GM04503 (cell line): ENCODE measurements around the gene CHRNB2.
"Not testable (repeated sequence)": the region's sequence is repeated elsewhere in the genome, so short reads cannot be mapped to it uniquely, and the experiment has no call there.

Experiments
- DNase-seq: peaks from one replicate; pipeline ENCODE4 v3.0.0-alpha.2; 2012; ENCODE audit warnings: low read depth

The CHRNB2 gene, protein sequence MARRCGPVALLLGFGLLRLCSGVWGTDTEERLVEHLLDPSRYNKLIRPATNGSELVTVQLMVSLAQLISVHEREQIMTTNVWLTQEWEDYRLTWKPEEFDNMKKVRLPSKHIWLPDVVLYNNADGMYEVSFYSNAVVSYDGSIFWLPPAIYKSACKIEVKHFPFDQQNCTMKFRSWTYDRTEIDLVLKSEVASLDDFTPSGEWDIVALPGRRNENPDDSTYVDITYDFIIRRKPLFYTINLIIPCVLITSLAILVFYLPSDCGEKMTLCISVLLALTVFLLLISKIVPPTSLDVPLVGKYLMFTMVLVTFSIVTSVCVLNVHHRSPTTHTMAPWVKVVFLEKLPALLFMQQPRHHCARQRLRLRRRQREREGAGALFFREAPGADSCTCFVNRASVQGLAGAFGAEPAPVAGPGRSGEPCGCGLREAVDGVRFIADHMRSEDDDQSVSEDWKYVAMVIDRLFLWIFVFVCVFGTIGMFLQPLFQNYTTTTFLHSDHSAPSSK

DNA sequence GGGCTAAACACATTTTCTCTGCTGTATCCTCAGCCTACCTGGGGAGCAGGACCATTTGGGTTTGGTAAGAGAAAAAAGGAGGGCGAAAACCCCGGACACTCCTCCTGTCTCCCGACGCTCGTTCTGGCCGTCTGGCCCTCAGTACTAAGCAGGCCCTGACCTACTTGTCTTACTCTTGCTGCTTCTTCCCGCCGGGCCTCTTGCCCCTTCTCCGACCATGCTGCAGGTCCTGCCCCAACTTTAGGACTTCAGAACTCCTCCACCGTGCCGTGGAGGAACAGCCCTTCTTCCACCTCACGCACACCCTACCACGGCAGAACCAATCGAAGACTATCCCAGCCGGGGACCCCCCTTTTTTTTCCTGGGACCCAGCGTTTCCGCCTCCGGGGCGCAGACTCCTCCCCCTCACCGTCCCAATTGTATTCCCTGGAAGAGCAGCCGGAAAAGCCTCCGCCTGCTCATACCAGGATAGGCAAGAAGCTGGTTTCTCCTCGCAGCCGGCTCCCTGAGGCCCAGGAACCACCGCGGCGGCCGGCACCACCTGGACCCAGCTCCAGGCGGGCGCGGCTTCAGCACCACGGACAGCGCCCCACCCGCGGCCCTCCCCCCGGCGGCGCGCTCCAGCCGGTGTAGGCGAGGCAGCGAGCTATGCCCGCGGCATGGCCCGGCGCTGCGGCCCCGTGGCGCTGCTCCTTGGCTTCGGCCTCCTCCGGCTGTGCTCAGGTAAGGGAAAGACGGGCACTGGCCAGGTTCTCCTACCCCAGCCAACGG, at the start of gene CHRNB2:
CHRNB2 (plus strand) TSS at position 393 of the 771 bp plus-strand sequence; CDS start at position 660, 267 bp downstream.
- DNase-seq = no peak

- no peak for DNase-seq
Measured at GRCh38 chr1:154519591-154519991, 48.0 kb upstream of the CHRNB2 start.

GRCh38 chr1:154520333-154520732, 47.2 kb upstream of the CHRNB2 start:
- DNase-seq = no peak

- DNase-seq = no peak
Measured at GRCh38 chr1:154521695-154522094, 45.9 kb upstream of the CHRNB2 start.

DNA sequence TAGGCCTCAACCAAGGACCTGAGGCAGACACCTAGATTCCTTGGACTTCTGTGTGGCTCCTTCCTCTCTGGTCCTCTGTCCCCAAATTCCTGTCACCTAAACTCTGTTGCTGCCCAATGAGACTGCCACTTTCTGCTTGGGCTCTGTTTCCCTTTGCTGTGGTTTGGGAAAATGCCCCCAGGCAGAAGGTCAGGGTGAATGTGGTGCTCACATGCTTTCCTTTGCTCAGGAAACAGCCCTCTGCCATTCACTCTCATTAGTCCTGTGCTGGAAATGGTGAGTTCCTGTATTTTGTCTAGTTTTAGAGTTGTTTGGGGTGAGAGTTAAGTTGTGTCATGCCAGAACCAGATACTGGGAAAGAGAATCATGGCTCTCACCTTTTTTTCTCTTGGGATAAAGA, 42.7 kb upstream of the CHRNB2 start:
- no peak for DNase-seq

GRCh38 chr1:154527192-154527591, 40.4 kb upstream of the CHRNB2 start:
- no peak for DNase-seq

- no peak for DNase-seq
Measured at GRCh38 chr1:154529308-154529707, 38.3 kb upstream of the CHRNB2 start.

GRCh38 chr1:154531950-154532349, 35.6 kb upstream of the CHRNB2 start:
- not testable (repeated sequence) for DNase-seq

GRCh38 chr1:154533952-154534844, 33.4 kb upstream of the CHRNB2 start:
- no peak for DNase-seq

DNA sequence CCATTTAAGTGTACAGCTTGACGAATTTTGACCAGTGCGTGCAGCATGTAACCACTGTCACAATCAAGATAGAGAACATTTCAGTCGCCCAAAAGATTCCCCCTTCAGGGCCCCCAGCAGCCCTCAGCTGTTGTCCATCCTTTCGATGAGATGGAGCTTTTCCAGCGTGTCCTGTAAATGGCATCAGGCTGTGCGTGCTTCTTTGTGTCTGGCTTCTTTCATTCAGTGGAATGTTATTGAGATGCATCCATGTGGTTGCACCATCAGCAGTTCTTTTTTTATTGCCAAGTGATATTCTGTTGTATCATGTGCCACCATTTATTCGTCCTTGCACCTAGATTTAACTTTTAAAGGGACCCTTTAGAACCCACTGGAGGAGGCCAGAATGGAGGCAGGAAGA, 31.0 kb upstream of the CHRNB2 start:
- no peak for DNase-seq

GRCh38 chr1:154539486-154540483, 27.8 kb upstream of the CHRNB2 start:
- DNase-seq = no peak

DNA sequence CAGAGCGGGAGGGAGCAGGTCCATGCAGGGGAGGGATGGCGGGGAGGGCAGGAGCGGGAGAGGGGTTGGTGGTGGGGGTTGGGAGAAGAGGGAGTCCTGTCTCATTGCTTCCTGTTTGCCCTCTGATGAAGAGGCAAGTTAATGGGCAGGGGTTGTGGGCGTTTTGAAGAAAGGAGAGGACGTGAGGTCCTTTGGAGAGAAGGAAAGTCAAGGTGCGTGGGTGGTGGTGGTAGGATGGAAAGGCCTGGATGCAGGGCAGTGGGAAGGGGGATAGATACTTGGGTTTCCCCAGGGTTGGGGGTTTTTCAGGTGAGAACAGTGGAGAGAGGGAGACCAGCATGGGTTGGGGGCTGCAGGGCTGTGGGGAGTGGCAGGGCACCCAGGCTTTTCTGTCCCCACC, 26.3 kb upstream of the CHRNB2 start:
- DNase-seq = no peak

GRCh38 chr1:154546264-154547063, 21.1 kb upstream of the CHRNB2 start:
- DNase-seq = no peak

DNA sequence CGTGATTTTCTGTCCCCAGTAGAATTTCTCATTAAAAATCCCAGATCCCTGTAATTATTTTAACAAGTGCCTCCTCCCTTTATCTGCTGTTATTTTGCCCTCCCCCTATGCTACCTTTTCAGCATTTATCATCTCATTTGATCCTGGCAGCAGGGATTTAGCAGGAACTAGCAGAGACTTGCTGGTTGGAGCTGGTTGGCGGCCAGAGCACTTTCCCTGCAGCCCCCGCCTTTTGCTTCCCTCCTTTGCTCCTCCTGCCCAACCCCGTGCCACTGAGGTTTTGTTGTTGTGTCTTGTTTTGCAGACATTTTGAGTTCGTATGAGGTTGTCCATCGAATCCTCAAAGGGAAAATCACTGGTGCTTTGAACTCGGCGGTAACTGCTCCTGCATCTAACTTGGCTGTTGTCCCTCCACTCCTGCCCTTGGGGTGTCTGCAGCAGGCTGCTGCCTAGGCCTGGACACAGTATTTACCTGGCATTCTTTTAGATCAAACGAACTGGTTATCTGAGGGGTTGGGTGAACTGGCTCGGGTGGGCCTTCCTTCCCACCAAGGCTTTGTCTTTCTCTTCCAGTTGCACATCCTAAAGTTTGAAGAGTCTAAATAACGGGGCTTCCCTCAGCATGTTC, 20.4 kb upstream of the CHRNB2 start:
- DNase-seq = no peak

DNA sequence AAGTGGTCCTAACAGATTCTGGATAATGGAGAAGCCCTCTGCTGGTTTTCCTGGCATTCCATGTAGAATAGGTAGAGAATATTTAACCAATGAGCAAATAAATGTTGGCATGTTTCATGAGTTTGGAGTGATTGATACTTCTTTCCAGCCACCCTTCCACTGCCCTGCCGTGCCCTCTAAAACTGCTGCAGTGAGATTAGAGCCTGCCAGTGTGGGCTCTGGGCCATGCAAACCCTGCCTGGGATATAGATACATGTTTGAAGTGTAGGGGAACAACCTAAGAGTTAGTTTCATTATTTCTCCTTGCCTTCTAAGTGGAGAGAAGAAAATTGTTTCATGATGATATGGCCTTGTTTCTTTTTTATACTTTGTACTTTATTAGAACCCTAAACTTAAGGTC, 19.6 kb upstream of the CHRNB2 start:
- DNase-seq = no peak

- no peak for DNase-seq
Measured at GRCh38 chr1:154549202-154549770, 18.3 kb upstream of the CHRNB2 start.

GRCh38 chr1:154550070-154550469, 17.5 kb upstream of the CHRNB2 start:
- DNase-seq = no peak

- DNase-seq = no peak
Measured at GRCh38 chr1:154550657-154551056, 16.9 kb upstream of the CHRNB2 start.

DNA sequence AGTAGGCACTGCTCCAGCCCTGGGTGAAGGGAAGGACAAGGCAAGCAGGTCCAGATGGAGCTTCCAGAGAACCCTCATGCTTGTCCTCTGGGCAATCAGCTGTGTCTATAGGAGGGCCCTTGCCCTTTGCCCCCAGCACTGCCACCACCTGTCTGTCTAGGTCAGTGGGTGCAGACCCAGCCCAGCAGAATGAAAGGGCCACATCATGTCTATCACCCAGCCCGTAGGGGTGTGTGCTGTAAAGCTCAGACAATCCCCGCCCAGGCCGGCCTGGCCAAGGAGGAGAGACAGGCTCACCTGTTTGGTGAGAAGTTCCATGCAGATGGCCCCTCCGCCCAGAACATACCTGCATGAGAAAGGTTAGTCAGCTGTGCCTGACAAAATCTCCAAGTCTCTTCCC, 16.1 kb upstream of the CHRNB2 start:
- no peak for DNase-seq
